SK-N-SH treated with all-trans-retinoic acid at 6 μM for 48 hours (cell line): ENCODE data around the gene CPSF4L.

ENCODE experiments used
- ARNTL ChIP-seq: fragments of 450-650 bp; formaldehyde crosslinking; IDR thresholded peaks from 2 replicates; pipeline ENCODE4 v1.5.0; 2020; ENCODE audit warnings: low read depth, mild to moderate bottlenecking, moderate library complexity, borderline replicate concordance
- CSDC2 ChIP-seq: fragments of 250-450 bp; sonication (Bioruptor Pico); IDR thresholded peaks from 2 replicates; pipeline ENCODE4 v1.5.0; 2020; ENCODE audit warnings: mild to moderate bottlenecking, moderate library complexity
- ESRRG ChIP-seq: fragments of 250-450 bp; sonication (Bioruptor Pico); IDR thresholded peaks from 2 replicates; pipeline ENCODE4 v1.6.1; 2021; ENCODE audit warnings: mild to moderate bottlenecking
- GLIS3 ChIP-seq: fragments of 250-450 bp; sonication (Bioruptor Pico); IDR thresholded peaks from 2 replicates; pipeline ENCODE4 v1.5.0; 2020; ENCODE audit warnings: mild to moderate bottlenecking, moderate library complexity
- ISL1 ChIP-seq: fragments of 250-450 bp; sonication (Bioruptor Pico); IDR thresholded peaks from 2 replicates; pipeline ENCODE4 v2.1.2; 2022; ENCODE audit warnings: mild to moderate bottlenecking, moderate library complexity
- RARB ChIP-seq: fragments of 250-450 bp; sonication (Bioruptor Pico); IDR thresholded peaks from 2 replicates; pipeline ENCODE4 v1.8.0; 2021; ENCODE audit warnings: mild to moderate bottlenecking, moderate library complexity
- SNAI2 ChIP-seq: fragments of 250-450 bp; sonication (Bioruptor Pico); IDR thresholded peaks from 2 replicates; pipeline ENCODE4 v1.5.0; 2020; ENCODE audit warnings: mild to moderate bottlenecking, moderate library complexity
- ZC3H10 ChIP-seq: fragments of 250-450 bp; sonication (Bioruptor Pico); IDR thresholded peaks from 2 replicates; pipeline ENCODE4 v1.5.1; 2021; ENCODE audit warnings: mild to moderate bottlenecking, moderate library complexity
- ZFP30 ChIP-seq: fragments of 450-650 bp; formaldehyde crosslinking; IDR thresholded peaks from 2 replicates; pipeline ENCODE4 v1.5.0; 2022; ENCODE audit warnings: mild to moderate bottlenecking, moderate library complexity
- ZNF565 ChIP-seq: fragments of 450-650 bp; formaldehyde crosslinking; conservative IDR thresholded peaks from 2 replicates; pipeline ENCODE4 v1.5.0; 2020; ENCODE audit warnings: low read depth, mild to moderate bottlenecking, moderate library complexity
- ZNF8 ChIP-seq: fragments of 450-650 bp; formaldehyde crosslinking; IDR thresholded peaks from 2 replicates; pipeline ENCODE4 v1.5.0; 2020; ENCODE audit warnings: mild to moderate bottlenecking, moderate library complexity
- TF ChIP-seq, protein P1 (sequence below): fragments of 250-450 bp; sonication (Bioruptor Pico); IDR thresholded peaks from 2 replicates; pipeline ENCODE4 v1.8.0; 2021; ENCODE audit warnings: low read depth, mild to moderate bottlenecking, moderate library complexity, borderline replicate concordance

- no peak for TF ChIP-seq ZNF565 (CRISPR knock-in tag)
- no peak for TF ChIP-seq SNAI2 (CRISPR knock-in tag)
- TF ChIP-seq ISL1 (CRISPR knock-in tag): peak; percentile 59
- no peak for TF ChIP-seq ARNTL (CRISPR knock-in tag)
- TF ChIP-seq CSDC2 (CRISPR knock-in tag): no peak
- no peak for TF ChIP-seq RARB (CRISPR knock-in tag)
- TF ChIP-seq ZFP30 (CRISPR knock-in tag): no peak
- TF ChIP-seq ZNF8 (CRISPR knock-in tag): no peak
- TF ChIP-seq, protein P1, sequence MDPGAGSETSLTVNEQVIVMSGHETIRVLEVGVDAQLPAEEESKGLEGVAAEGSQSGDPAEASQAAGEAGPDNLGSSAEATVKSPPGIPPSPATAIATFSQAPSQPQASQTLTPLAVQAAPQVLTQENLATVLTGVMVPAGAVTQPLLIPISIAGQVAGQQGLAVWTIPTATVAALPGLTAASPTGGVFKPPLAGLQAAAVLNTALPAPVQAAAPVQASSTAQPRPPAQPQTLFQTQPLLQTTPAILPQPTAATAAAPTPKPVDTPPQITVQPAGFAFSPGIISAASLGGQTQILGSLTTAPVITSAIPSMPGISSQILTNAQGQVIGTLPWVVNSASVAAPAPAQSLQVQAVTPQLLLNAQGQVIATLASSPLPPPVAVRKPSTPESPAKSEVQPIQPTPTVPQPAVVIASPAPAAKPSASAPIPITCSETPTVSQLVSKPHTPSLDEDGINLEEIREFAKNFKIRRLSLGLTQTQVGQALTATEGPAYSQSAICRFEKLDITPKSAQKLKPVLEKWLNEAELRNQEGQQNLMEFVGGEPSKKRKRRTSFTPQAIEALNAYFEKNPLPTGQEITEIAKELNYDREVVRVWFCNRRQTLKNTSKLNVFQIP: no peak
- no peak for TF ChIP-seq ZC3H10 (CRISPR knock-in tag)
- no peak for TF ChIP-seq GLIS3 (CRISPR knock-in tag)
- no peak for TF ChIP-seq ESRRG (CRISPR knock-in tag)
These were observed 17.1 kb upstream of the CPSF4L start for GRCh38 chr17:73278465-73279453.
